GM12875 (cell line): ENCODE results near the gene SAMD4A.

Experiments used
- H3K4me3 ChIP-seq: one replicate; pipeline ENCODE4 v1.5.1; 2011; ENCODE audit warnings: low read depth, low read length, control low read depth
- TF ChIP-seq, protein P1 (sequence below): IDR thresholded peaks from 2 replicates; pipeline ENCODE4 v1.5.1; 2011; ENCODE audit warnings: low read depth, mild to moderate bottlenecking, control low read depth, inconsistent platforms, low read length, moderate library complexity, borderline replicate concordance; ENCODE audit not compliant: insufficient read depth

SAMD4A gene

DNA sequence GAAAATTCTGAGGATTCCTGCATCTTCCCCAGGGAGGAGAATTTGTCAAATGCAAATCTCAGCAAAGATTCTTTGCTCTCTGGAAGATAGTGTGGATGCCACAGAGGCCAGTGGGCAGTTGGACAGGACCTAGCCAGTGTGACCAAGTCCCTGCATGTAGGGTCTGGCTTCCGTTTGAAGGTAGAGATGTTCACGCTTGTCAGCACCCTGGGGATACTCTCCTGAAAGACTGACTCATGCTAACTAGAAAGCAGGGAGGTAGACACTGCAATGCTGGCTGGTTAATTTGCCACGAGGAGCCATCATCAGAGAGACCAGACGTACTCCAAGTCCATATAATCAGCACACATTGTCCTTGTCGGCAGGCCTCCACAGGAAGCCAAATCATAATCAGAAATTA is 130.1 kb downstream of the SAMD4A start:
- TF ChIP-seq, protein P1, sequence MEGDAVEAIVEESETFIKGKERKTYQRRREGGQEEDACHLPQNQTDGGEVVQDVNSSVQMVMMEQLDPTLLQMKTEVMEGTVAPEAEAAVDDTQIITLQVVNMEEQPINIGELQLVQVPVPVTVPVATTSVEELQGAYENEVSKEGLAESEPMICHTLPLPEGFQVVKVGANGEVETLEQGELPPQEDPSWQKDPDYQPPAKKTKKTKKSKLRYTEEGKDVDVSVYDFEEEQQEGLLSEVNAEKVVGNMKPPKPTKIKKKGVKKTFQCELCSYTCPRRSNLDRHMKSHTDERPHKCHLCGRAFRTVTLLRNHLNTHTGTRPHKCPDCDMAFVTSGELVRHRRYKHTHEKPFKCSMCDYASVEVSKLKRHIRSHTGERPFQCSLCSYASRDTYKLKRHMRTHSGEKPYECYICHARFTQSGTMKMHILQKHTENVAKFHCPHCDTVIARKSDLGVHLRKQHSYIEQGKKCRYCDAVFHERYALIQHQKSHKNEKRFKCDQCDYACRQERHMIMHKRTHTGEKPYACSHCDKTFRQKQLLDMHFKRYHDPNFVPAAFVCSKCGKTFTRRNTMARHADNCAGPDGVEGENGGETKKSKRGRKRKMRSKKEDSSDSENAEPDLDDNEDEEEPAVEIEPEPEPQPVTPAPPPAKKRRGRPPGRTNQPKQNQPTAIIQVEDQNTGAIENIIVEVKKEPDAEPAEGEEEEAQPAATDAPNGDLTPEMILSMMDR, result no peak

DNA sequence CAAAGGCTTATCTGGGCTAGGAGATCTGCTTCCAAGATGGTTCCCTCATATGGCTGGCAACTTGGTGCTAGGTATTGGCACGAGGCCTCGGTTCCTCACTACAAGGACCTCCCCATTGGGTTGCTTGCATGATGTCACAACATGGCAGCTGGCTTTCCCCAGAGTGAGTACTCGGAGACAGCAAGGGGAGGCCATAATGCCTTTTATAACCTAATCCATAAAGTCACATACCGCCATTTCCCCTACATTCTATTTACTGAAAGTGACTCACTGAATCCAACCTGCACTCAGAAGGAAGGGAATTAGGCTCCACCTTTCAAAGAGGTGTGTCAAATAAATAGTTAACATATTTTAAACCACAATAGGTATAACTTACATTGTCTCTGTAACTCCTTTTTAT is 130.9 kb downstream of the SAMD4A start:
- no peak overlapping the region for H3K4me3 ChIP-seq
- TF ChIP-seq, protein P1, result no peak

More for the DNA sequence above, 130.1 kb downstream of the SAMD4A start:
- no peak overlapping the region for H3K4me3 ChIP-seq

DNA sequence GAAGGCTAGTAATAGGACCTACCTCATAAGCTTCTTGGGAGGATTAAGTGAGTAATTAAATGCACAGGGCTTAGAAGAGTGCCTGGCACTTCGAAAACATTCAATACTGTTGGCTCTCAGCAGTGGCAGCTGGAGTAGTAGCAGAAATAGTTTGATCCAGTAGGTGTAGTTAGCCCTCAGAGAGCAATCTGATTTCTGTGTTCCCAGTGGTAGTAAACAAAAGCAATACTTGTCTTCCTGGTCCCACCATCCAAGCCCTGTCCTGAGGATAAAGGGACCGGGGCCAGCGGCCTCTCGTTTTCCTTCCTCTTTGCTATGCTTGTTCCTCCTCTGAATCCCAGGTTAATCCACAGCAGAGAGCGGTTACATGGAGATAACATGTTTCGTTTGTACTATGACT is 131.6 kb downstream of the SAMD4A start:
- TF ChIP-seq, protein P1, result no peak
- H3K4me3 ChIP-seq, result no peak overlapping the region

GRCh38 chr14:54698966-54699530 is 132.1 kb downstream of the SAMD4A start:
- TF ChIP-seq, protein P1, result no peak
- no peak overlapping the region for H3K4me3 ChIP-seq

DNA sequence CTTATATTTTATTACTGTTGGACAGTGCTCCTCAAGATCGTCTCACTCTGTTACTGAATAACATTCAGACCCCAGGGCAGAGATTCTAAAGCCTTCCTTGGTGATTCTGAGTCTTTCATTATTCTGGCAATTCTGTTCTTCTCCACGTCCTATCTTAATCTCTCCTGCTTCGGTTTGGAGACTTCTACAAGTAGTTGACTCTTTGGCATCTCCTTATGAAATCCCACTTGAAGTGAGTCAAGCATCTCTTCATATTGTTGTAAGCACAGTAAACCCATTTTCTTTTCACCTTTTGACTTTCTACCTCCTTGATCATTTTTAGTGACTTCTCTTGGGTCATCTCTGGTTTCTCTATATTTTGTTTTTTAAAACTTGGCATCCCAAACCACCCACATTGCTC is 132.8 kb downstream of the SAMD4A start:
- no peak overlapping the region for H3K4me3 ChIP-seq
- TF ChIP-seq, protein P1, result no peak

GRCh38 chr14:54700717-54701116 is 133.8 kb downstream of the SAMD4A start:
- no peak overlapping the region for H3K4me3 ChIP-seq
- TF ChIP-seq, protein P1, result no peak

- H3K4me3 ChIP-seq, result no peak overlapping the region
- TF ChIP-seq, protein P1, result no peak
Observed at GRCh38 chr14:54702014-54702491, 135.1 kb downstream of the SAMD4A start.
